ENCODE data around the gene SCN7A. TPM values are rescaled to one million over a fixed set of nuclear protein-coding genes. Genes with fewer than 3 reads are reported as not detected.

Gene SCN7A
- total and polyA plus RNA-seq, 3 experiments from 2014 or later, result not detected

DNA sequence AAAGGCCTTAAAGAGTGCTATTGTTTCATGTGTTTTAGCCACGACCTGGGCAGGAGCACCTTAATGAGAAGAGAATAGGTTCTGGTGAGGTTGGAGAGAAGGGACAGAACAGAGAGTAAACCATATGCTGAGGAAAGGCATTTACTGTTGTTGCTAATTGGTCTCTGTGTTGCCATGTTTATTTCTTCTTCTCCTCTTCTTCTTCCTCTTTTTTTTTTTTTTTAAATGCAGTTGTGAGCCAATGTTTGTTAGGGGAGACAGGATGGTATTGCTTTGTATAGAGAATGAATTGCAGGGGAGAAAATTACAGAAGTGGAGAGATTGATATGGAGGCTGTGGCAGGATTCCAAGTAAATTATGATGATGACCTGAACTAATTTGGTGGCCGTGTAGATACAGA, 120.9 kb downstream of the SCN7A start:
- no peak for DNase-seq
- Histone ChIP-seq H3K4me1 (ENCODE audit: insufficient read depth, low read length) (no peaks in the 10 kb centered on the region), H3K9me3 (ENCODE audit: low read length) (no peaks in the 10 kb centered on the region), H3K4me3 (ENCODE audit: low read length) (no peak overlapping the region), H3K27ac (ENCODE audit: low read depth, low read length) (no peak overlapping the region), H3K27me3 (ENCODE audit: insufficient read depth, low read length, poor library complexity, severe bottlenecking) (no peaks in the 10 kb centered on the region), H3K36me3 (ENCODE audit: insufficient read depth, low read length) (no peaks in the 10 kb centered on the region)
- peaks cover 6 to 10% (median 9%) of the 10 kb centered on the region in 3 donors for H3K4me1 Mint-ChIP-seq
- peaks cover 0 to 2% (median 0%) of the 10 kb centered on the region in 5 donors for H3K9me3 Mint-ChIP-seq
- H3K36me3 Mint-ChIP-seq, result no peaks in the 10 kb centered on the region
- peaks cover 5 to 18% of the 10 kb centered on the region in 2 donors for H3K27me3 Mint-ChIP-seq
- H3K27ac Mint-ChIP-seq, result no peak overlapping the region
- ChIA-PET CTCF (no interaction called here), POLR2A (no interaction called here)
- H3K4me3 Mint-ChIP-seq, result no peak overlapping the region

DNA sequence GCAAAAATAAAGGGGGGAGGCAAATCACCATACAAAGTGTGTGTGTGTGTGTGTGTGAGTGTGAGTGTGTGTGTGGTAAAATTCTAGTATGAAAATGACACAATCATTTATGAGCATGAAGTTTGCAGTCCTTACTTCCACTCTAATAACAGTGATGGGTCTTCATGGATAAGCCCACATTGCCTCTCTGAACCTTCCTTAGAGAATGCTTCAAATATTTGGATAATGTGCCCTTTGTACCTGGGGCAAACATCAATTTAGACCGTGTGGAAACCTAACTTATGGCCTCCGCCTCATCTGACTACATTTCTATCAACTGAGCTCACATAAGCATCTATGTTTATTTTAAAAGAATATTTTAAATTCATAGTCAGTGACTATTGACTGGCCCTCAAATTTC, 122.0 kb downstream of the SCN7A start:
- Mint-ChIP-seq H3K36me3 (no peaks in the 10 kb centered on the region), H3K9me3 (peaks cover 0 to 2% (median 0%) of the 10 kb centered on the region in 5 donors), H3K4me3 (no peak overlapping the region), H3K4me1 (peaks cover 6 to 10% (median 9%) of the 10 kb centered on the region in 3 donors), H3K27me3 (peaks cover 5 to 18% of the 10 kb centered on the region in 2 donors), H3K27ac (no peak overlapping the region)
- POLR2A ChIA-PET, result no interaction called here
- H3K27me3 ChIP-seq (ENCODE audit: insufficient read depth, low read length, poor library complexity, severe bottlenecking), result no peaks in the 10 kb centered on the region
- no peak overlapping the region for H3K27ac ChIP-seq (ENCODE audit: low read depth, low read length)
- H3K4me3 ChIP-seq (ENCODE audit: low read length), result no peak overlapping the region
- no peak for DNase-seq
- no peaks in the 10 kb centered on the region for H3K9me3 ChIP-seq (ENCODE audit: low read length)
- H3K4me1 ChIP-seq (ENCODE audit: insufficient read depth, low read length), result no peaks in the 10 kb centered on the region
- no peaks in the 10 kb centered on the region for H3K36me3 ChIP-seq (ENCODE audit: insufficient read depth, low read length)
- CTCF ChIA-PET, result no interaction called here

DNA sequence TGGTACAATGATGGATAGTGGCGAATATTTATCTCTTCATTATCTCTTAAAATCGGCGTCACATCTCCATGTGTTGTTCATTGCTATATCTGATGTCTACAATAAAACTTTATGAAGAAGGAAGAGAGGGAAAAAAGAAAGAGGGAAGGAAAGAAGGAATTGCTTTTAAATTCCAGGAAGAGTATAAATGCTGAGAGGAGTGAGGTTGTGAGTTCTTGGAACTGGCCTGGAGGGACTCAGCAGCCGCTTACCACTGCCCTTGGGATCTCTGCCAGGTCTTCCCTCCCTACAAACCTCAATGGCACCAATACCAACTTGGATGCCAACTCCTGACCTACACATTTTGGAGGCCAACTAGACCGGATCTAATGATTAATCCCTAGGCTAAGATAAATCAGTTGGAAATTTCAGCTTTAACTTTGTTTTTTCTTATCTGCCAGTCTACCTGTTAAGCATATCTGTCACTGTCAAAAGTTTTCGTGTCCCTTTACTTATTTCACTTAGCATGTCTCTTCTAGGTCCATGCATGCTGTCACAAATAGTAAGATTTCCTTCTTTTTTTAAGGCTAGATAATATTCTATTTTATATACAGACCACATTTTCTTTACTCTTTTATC, 128.1 kb downstream of the SCN7A start:
- POLR2A ChIA-PET, result no interaction called here
- H3K36me3 Mint-ChIP-seq, result no peaks in the 10 kb centered on the region

DNA sequence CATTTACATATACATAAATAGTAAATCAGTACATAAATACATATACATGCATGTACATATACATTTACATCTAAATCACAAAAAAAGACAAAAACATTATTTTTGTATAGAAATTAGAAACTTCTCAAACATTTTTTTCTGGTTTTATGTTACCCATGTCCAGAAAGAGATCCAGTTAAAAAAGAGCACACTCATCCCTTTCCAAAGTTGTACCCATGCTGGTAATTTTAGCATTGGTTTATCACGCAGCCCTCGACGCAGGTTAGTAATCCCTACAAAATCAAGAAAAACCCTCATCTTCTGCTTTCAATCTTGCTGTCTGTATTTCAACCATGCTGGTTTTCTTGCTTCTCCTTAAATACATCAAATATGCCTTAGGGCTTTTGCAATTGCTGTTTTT, 128.8 kb downstream of the SCN7A start:
- Mint-ChIP-seq H3K9me3 (peaks cover 0 to 9% (median 0%) of the 10 kb centered on the region in 5 donors), H3K27ac (peak overlapping the region in 1 of 8 donors; percentile 0), H3K4me1 (no peaks in the 10 kb centered on the region), H3K27me3 (no peaks in the 10 kb centered on the region), H3K4me3 (no peak overlapping the region), H3K36me3 (no peaks in the 10 kb centered on the region)
- no peak for DNase-seq
- Histone ChIP-seq H3K9me3 (ENCODE audit: low read length) (no peaks in the 10 kb centered on the region), H3K36me3 (ENCODE audit: insufficient read depth, low read length) (no peaks in the 10 kb centered on the region), H3K4me3 (ENCODE audit: low read length) (no peak overlapping the region), H3K27ac (ENCODE audit: low read depth, low read length) (no peak overlapping the region), H3K4me1 (ENCODE audit: insufficient read depth, low read length) (no peaks in the 10 kb centered on the region), H3K27me3 (ENCODE audit: insufficient read depth, low read length, poor library complexity, severe bottlenecking) (no peaks in the 10 kb centered on the region)
- POLR2A ChIA-PET, result no interaction called here
- CTCF ChIA-PET, result no interaction called here

More for the DNA sequence above, 128.1 kb downstream of the SCN7A start:
- Mint-ChIP-seq H3K9me3 (peaks cover 0 to 9% (median 2%) of the 10 kb centered on the region in 5 donors), H3K27me3 (no peaks in the 10 kb centered on the region), H3K4me1 (no peaks in the 10 kb centered on the region), H3K27ac (no peak overlapping the region), H3K4me3 (no peak overlapping the region)
- no peak for DNase-seq
- Histone ChIP-seq H3K36me3 (ENCODE audit: insufficient read depth, low read length) (no peaks in the 10 kb centered on the region), H3K9me3 (ENCODE audit: low read length) (no peaks in the 10 kb centered on the region), H3K4me1 (ENCODE audit: insufficient read depth, low read length) (no peaks in the 10 kb centered on the region), H3K27ac (ENCODE audit: low read depth, low read length) (no peak overlapping the region), H3K4me3 (ENCODE audit: low read length) (no peak overlapping the region), H3K27me3 (ENCODE audit: insufficient read depth, low read length, poor library complexity, severe bottlenecking) (no peaks in the 10 kb centered on the region)
- CTCF ChIA-PET, result no interaction called here

DNA sequence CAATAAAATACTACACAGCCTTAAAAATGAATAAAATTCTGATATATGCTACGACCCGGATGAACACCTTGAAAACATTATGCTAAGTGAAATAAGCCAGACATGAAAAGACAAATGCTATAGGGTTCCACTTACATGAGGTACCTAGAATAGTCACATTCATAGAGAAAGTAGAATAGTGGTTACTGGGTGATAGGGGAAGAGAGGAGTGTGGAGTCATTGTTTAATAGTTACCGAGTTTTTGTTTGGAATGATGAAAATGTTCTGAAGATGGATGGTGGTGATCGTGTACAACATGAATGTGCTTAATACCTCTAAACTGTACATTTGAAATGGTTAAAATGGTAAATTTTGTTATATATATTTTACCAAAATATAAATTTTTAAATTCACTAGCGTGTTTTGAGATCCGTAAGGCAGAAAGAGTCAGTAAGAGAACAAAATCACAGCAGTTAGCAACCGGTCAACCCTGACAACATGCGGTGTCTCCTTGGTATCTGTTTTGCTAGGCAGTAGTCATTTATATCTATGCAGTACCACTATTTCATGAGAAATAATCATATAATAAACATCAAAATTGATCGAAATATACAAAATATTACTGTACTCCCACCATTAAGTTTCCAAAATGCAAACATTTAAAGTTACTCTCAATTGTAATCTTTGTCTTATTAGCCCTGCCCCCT, 129.4 kb downstream of the SCN7A start:
- H3K9me3 ChIP-seq (ENCODE audit: low read length), result no peaks in the 10 kb centered on the region
- H3K4me3 Mint-ChIP-seq, result no peak overlapping the region
- no peak for DNase-seq
- no peaks in the 10 kb centered on the region for H3K4me1 Mint-ChIP-seq
- no peak overlapping the region for H3K4me3 ChIP-seq (ENCODE audit: low read length)
- CTCF ChIA-PET, result no interaction called here
- H3K36me3 ChIP-seq (ENCODE audit: insufficient read depth, low read length), result no peaks in the 10 kb centered on the region
- H3K27ac Mint-ChIP-seq, result no peak overlapping the region
- H3K27ac ChIP-seq (ENCODE audit: low read depth, low read length), result no peak overlapping the region
- H3K27me3 Mint-ChIP-seq, result no peaks in the 10 kb centered on the region
- no peaks in the 10 kb centered on the region for H3K36me3 Mint-ChIP-seq
- H3K27me3 ChIP-seq (ENCODE audit: insufficient read depth, low read length, poor library complexity, severe bottlenecking), result no peaks in the 10 kb centered on the region
- POLR2A ChIA-PET, result no interaction called here
- no peaks in the 10 kb centered on the region for H3K4me1 ChIP-seq (ENCODE audit: insufficient read depth, low read length)
- H3K9me3 Mint-ChIP-seq, result peaks cover 0 to 9% (median 0%) of the 10 kb centered on the region in 5 donors

DNA sequence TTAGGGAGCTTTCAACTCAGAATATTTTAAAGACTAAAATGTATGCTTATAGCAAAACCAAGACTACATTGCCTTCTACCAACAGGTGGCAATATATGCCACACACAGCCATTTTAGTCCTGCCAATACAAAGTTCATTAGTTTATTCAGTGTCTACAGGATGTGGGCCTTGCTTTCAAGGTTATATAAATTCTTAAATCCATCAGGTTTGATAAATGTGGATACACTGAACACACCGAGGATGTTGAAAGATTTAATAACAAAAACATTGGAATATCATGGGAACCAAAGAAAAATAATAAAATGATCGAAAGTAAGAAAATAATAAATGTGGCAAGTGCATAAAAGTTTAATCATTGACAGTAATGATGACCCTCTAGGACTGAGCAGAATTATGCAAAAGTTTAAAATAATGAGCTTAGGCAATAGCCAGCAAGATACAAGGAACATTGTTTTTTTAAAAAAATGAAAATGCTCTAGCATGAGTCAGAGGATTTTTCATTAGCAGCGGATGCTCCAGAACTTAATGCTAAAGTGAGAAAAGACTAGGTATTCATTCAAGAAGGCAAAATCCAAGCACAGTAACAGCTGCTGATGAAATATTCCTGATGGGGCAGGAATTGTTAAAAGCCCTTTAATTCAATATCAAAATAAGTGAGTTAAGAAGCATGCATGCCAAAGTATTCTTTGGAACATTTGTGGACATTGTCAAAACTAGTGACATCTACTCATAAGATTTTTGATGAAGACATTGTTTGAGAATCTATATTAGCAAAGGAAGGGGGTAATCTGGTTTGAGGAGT, 132.5 kb downstream of the SCN7A start:
- ChIA-PET CTCF (no interaction called here), POLR2A (no interaction called here)
- no peaks in the 10 kb centered on the region for H3K9me3 ChIP-seq (ENCODE audit: low read length)
- no peak overlapping the region for H3K27ac Mint-ChIP-seq
- H3K27me3 ChIP-seq (ENCODE audit: insufficient read depth, low read length, poor library complexity, severe bottlenecking), result no peaks in the 10 kb centered on the region
- DNase-seq, result no peak
- H3K4me3 ChIP-seq (ENCODE audit: low read length), result no peak overlapping the region
- H3K9me3 Mint-ChIP-seq, result peaks cover 0 to 9% (median under 1%) of the 10 kb centered on the region in 5 donors
- no peaks in the 10 kb centered on the region for H3K4me1 ChIP-seq (ENCODE audit: insufficient read depth, low read length)
- H3K36me3 Mint-ChIP-seq, result no peaks in the 10 kb centered on the region
- no peak overlapping the region for H3K4me3 Mint-ChIP-seq
- no peaks in the 10 kb centered on the region for H3K36me3 ChIP-seq (ENCODE audit: insufficient read depth, low read length)
- no peaks in the 10 kb centered on the region for H3K4me1 Mint-ChIP-seq
- no peak overlapping the region for H3K27ac ChIP-seq (ENCODE audit: low read depth, low read length)
- no peaks in the 10 kb centered on the region for H3K27me3 Mint-ChIP-seq

DNA sequence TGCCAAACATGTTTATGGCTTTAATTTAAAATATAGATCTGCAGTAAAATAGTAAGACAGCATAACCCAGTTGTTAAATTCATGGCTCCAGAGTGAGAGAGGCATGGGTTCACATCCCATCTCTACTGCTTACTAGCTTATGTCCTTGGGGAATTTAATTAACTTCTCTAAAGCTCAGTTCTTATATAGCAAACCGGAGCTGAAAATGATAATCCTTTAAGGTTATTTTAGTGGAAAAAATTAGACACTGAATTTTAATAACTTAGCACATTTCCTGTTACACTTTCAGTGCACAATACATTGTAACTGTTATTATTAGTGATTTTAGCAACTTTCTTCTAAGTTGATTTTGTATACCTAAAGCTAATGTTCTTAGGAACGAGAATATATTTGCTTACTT, 133.1 kb downstream of the SCN7A start:
- no peak overlapping the region for H3K4me3 Mint-ChIP-seq
- no peaks in the 10 kb centered on the region for H3K27me3 Mint-ChIP-seq
- Histone ChIP-seq H3K9me3 (ENCODE audit: low read length) (no peaks in the 10 kb centered on the region), H3K27ac (ENCODE audit: low read depth, low read length) (no peak overlapping the region), H3K27me3 (ENCODE audit: insufficient read depth, low read length, poor library complexity, severe bottlenecking) (no peaks in the 10 kb centered on the region), H3K4me3 (ENCODE audit: low read length) (no peak overlapping the region), H3K36me3 (ENCODE audit: insufficient read depth, low read length) (no peaks in the 10 kb centered on the region), H3K4me1 (ENCODE audit: insufficient read depth, low read length) (no peaks in the 10 kb centered on the region)
- no peaks in the 10 kb centered on the region for H3K4me1 Mint-ChIP-seq
- no peaks in the 10 kb centered on the region for H3K36me3 Mint-ChIP-seq
- ChIA-PET CTCF (no interaction called here), POLR2A (no interaction called here)
- peaks cover 0 to 9% (median 2%) of the 10 kb centered on the region in 5 donors for H3K9me3 Mint-ChIP-seq
- no peak for DNase-seq
- H3K27ac Mint-ChIP-seq, result no peak overlapping the region

DNA sequence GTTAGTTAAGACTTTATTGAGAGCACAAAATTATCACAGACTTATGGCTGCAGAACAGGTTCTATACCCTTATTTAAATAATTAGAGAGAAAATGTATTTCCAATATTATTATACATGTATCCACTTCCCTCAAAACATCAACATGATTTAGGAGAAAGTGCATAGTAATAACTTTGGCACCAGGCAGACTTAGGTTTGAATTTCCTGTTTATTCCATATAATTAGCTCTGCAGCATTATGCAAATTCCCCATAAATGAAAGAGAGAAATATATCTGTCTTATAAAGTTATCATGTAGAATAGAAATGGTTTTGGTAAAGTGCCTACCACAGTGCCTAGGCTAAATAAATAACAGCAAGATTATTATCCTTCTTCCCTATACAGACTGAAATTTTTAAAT, 133.6 kb downstream of the SCN7A start:
- H3K4me3 Mint-ChIP-seq, result no peak overlapping the region
- H3K27me3 Mint-ChIP-seq, result no peaks in the 10 kb centered on the region
- H3K27ac Mint-ChIP-seq, result no peak overlapping the region
- peaks cover 0 to 9% (median 2%) of the 10 kb centered on the region in 5 donors for H3K9me3 Mint-ChIP-seq
- H3K4me1 Mint-ChIP-seq, result no peaks in the 10 kb centered on the region
- Histone ChIP-seq H3K4me1 (ENCODE audit: insufficient read depth, low read length) (no peaks in the 10 kb centered on the region), H3K27ac (ENCODE audit: low read depth, low read length) (no peak overlapping the region), H3K36me3 (ENCODE audit: insufficient read depth, low read length) (no peaks in the 10 kb centered on the region), H3K27me3 (ENCODE audit: insufficient read depth, low read length, poor library complexity, severe bottlenecking) (no peaks in the 10 kb centered on the region), H3K4me3 (ENCODE audit: low read length) (no peak overlapping the region), H3K9me3 (ENCODE audit: low read length) (no peaks in the 10 kb centered on the region)
- ChIA-PET CTCF (no interaction called here), POLR2A (no interaction called here)
- DNase-seq, result no peak
- H3K36me3 Mint-ChIP-seq, result no peaks in the 10 kb centered on the region

Data from CD8-positive, alpha-beta memory T cell (primary cell).